NCI-H524 treated with DMSO at 0.1 percent for 48 hours (cell line): ENCODE data around the gene CD58.

Source experiments
- DNase-seq: peaks from one replicate; lab custom pipeline; 2025; lab: John Stamatoyannopoulos, UW

CD58 gene

DNA sequence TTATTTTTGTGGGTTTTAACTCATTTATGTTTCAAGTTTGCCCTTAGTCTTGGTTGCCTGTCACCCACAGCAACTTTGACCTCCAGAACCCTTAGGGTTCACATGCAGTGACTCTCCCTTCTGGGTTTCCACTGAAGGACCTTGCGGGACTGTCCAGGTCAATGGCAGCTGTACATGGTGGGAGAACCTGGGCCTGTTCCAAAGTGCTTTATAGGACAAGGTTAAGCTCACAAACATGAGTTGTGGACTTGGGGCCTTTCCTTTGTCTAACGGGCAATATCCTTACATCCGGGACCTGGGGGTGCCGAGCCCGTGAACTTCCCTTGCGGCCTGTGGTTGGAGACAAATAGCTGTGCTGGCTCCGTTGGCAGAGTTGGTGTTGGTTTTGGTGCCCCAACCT, 77.8 kb downstream of the CD58 start:
- DNase-seq, result no peak

DNA sequence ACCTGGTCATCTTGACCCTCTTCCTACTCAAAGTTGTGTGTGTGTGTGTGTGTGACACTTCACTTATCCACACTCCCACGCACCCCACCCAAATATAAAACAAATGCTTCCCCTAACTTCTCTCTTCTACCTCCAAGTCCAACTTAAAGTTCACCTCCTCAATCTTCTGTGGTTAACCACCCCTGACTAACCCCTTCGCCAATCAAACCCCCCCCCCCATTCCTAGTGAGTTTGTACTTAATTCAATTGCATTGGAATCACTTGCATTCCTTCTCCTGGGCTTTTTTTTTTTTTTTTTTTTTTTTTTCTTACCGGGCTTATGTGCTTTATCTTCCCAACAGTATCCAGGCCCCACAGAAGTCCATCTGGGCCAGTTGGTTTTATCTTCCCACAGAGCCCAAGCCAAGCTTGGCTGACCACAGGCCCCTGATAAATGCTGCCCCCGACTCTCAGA, 78.4 kb downstream of the CD58 start:
- DNase-seq, result no peak

DNA sequence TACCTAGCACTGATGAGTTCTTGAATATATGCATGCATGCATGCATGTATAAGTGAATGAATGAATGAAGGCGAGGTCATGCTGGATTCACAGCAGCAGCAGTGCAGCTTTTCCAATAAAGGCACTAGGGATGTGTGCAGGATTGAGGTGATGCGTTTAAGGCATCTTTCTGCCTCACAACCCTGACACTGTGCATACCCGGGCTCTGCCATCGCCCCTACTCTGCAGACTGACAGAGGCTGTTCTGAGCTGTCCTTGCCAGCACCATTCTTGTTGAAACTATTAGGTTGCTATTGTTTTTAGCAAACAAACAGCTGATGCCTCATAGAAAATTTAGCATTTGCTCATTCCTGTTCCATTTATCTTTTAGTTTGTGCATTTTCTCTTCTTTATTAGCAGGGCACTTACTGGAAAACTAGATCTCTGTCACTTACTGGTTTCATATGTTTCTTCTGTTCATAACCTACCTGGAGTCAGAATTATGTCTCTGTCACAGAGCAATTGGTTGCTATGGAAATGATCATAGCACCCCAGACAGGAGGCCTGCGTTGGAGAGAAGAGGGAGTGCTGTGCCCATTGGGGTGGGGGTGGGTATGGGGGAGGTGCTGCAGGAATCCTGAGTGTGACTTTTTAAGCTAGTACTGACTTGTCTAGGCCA, 79.0 kb downstream of the CD58 start:
- no peak for DNase-seq

GRCh38 chr1:116490588-116490987, 80.2 kb downstream of the CD58 start:
- DNase-seq, result no peak

GRCh38 chr1:116489231-116489697, 81.6 kb downstream of the CD58 start:
- no peak for DNase-seq

DNA sequence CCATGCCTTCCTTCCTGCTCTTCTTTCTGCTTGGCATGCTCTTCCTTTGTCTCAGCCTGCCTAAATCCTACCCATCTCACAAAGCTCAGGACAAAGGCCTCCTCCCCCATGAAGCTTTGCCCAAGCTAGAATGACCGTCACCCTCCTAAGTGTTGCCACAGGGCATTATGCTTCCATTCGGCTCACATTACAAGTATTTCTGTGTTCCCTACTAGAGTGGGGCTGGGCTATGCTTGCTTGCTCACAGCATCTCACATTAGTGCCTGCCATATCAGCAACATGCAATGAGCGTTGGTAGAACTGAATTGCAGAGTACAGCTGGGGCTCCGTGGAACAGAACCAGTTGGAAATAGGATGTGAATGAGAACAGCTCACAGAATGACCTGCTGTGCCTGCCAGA, 82.8 kb downstream of the CD58 start:
- DNase-seq, result no peak

DNA sequence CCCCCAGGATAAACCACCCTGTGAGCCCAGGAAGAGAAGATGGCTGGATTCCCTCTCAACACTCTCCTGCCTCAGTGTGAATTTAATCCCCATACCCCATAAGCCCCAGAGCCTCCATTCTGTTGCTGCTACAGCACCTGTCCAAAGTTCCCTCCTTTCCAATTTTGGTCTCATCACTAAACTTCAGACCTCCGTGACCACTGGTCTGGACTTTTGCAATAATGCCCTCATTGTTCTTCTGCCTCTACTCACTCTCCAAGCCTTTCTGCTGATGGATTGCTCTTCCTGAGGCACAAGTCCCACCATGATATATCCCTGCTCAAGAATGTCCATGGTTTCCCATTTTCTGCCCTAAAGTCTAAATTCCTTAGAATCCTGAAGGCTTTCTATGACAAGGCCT, 83.2 kb downstream of the CD58 start:
- no peak for DNase-seq

DNA sequence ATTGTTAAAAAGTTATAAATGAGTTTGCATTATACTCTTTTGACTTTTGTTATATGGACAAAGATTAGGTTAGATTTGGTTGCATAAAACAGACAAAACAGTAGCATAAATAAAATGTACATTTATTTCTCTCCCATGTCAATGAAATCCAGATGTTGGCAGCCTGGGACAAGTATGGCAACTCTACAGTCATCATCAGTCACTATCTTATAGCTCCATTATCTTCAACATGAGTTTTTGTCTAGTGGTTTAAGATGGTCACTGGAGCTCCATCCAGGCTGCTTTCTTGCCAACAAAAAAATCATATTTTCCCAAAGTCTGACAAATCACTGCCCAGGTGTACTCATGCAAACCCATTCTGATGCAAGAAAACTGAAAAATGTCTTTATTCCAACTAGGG, 83.8 kb downstream of the CD58 start:
- no peak for DNase-seq

- DNase-seq, result no peak
These were observed 84.4 kb downstream of the CD58 start for GRCh38 chr1:116486424-116486823.

GRCh38 chr1:116485976-116486375, 84.8 kb downstream of the CD58 start:
- no peak for DNase-seq

DNA sequence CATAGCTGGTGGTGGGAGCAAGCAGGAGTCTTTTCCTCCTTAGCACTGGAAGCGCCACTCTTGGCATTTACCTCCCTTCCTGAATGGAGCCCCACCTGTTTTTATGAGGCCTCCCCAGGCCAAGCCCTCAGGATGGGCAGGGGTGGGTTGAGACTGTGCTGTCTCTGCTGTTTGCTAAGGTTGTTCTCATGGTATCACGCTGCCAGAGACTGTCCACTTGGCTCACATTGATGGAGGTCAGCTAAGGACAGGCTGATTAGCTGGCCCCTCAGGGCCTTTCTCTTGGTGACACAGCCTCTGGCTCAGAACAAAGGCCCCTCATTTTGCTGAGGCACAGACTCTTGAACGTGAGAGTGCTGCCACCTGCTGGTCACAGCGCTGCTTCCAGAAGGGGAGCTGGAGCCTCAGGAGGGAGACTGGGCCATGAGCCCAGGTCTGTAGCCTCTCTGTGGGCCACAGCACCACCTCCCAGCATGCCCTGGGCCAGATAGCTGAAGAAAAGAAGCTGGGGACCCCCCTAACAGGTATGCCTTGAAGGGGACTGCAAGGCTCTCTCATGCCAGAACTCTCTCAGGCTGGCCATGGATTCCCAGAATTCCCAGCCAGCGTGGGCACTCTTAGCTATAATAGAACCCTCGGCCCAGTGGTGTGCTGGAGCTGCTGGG, 85.6 kb downstream of the CD58 start:
- DNase-seq, result peak; percentile 36

DNA sequence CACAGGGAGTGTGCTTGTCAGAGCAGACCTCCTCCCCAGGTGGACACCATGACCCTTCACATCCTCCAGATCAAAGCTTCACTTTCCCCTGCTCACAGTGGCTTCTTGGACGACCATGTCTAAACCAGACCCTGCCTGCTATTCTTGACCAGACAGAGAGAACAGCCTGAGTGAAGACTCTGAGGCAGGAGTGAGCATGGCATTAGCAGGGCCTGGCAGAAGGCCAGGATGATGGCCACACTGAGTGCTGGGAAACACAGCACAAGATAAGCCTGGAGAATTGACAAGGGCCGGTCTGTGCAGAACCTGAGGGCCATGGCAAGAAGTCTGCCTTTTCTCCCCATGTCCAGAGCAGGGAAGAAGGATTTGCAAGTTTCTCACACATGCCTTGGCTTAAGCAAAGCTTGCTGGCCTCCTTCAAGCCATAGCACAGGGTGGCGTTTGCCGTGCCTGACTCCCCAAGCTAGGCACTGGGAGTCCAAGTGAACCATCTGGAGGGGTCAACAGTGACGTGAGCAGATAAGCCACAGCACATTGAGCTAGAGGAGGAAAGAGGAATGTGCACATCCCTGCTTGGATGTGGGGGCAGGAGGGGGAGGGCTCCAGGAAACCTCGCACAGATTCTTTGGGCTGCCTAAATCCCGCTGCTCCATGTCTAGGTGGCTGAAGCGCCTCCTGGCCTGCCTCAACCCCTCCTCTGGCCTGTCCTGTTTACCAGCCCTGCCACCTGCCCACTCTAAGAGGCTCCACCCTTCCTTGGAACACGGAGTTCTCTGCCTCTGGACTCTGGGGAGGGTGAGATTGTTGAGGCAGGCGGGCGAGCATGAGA, 87.1 kb downstream of the CD58 start:
- no peak for DNase-seq

DNA sequence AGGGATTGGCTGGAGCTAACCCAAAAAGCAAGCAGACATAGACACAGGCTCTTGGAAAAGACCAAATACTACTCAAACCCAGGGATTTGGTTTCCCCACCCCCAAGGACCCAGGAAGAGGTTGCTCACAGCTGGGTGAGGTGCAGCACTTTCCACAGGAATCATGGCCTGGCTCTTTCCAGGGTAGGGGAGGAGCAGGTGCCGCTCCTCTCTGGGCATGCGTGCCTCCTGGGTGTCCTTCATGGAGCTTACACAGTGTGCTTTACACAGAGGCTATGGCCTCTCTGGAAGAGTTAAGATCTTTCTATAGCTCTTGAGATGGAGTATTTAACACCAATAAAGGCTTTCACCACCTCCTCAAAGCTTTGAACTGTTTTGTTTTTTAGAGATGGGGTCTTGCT, 88.3 kb downstream of the CD58 start:
- DNase-seq, result no peak

GRCh38 chr1:116481934-116482333, 88.9 kb downstream of the CD58 start:
- no peak for DNase-seq

DNA sequence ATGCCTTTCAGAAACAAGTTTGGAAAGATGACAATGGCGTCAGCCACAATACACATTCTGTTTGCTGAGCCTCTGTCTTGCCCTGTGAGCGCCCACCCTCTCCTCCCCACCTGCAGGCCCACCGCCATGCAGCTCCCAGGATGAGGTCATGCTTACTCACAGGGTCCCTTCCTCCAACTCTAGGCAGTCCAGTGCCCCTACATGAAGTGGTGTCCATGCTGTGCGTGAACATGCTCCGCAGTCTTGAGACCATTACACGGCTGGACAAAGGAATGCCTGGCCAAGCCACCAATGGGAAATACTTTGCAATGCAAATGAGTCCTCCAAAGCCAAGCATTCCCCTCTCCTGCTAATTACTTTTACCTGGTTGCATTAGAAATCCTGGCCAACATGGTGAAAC, 92.2 kb downstream of the CD58 start:
- no peak for DNase-seq

- no peak for DNase-seq
These were observed 93.4 kb downstream of the CD58 start for GRCh38 chr1:116477429-116477828.

DNA sequence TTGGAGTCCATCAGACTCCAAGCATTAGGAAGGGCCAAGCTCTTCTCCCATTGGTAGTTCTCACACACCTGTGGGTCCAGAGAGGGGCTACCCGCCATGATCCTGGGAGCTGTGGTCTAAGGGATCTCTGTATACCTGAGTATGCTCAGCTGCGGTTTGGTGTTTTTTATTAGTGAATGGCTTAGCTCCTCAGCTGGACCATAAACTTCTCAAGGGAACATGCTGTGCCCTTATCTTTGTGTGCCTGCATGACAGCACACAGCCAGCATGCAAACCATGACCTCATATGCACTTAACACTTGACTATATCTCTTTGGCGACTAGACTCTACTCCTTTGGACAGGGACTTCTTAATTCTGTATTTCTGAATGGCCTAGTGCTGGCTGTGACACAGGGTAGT, 94.5 kb downstream of the CD58 start:
- no peak for DNase-seq

DNA sequence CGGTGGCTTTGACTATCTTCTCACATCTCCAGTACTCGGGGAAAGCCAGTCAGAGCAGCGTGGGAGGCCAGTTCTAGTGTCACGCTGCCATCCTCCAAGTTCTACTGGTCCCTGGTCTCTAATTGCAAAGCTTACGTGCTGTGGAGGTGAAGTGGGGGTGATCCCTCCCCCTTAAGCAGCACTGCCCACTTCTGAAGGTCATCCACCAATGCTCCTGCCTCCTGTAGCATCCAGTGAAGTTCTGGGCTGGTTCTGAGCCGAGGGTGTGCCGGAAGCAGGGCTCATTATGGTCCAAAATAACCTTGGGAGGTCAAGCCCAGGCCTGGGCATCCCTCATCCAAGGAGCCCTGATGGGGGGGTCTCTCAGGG, 95.0 kb downstream of the CD58 start:
- DNase-seq, result no peak

DNA sequence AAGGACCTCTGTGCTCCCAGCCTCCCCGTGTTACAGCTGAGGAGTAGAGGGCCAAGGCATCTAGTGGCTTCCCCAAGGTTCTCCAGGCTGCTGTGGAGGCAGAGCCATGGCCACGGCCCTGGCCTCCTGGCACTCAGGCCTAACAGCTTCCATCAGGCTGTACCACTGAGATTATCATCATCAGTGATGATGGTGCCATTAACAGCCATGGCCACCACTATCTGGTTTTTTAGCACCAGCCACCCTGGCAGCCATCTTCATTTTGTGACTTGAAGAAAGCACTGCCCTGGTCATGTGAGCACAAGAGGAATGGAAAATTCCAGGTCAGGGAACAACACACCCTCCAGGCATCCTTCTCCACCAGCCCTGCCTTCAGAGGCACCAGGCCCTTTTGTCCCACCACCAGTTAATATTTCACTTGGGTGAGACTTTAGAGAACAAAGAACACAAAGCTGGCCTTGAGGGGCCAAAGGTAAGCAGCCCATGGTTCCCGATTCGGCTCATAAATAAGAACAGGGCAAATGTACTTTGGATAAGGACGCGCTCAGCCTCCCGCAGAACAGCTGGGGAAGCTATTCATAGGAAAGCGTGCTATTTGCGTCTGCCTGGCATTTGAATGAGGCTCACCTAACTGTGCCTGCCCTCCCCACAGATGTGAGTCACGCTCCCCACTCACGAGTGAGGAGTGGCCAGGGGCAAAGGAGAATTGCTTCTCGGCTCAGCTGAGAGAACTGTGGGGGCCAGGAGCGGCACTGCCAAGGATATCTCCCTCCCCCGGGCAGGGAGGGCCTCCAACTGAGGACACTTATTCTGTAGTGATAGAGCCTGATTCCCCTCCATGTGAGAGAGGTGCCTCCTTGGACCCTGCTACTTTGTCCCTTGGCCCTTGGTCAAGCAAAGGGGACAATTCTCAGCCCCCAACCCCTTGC, 95.6 kb downstream of the CD58 start:
- DNase-seq, result no peak

GRCh38 chr1:116472431-116472961, 98.3 kb downstream of the CD58 start:
- DNase-seq, result no peak

GRCh38 chr1:116471241-116471640, 99.6 kb downstream of the CD58 start:
- DNase-seq, result no peak

- no peak for DNase-seq
These were observed 100.2 kb downstream of the CD58 start for GRCh38 chr1:116470671-116471070.
